Measurements from ENCODE around the gene SAT2.
A peak's percentile ranks its signal among the peaks of the same experiment; 100 is the strongest.

DNA sequence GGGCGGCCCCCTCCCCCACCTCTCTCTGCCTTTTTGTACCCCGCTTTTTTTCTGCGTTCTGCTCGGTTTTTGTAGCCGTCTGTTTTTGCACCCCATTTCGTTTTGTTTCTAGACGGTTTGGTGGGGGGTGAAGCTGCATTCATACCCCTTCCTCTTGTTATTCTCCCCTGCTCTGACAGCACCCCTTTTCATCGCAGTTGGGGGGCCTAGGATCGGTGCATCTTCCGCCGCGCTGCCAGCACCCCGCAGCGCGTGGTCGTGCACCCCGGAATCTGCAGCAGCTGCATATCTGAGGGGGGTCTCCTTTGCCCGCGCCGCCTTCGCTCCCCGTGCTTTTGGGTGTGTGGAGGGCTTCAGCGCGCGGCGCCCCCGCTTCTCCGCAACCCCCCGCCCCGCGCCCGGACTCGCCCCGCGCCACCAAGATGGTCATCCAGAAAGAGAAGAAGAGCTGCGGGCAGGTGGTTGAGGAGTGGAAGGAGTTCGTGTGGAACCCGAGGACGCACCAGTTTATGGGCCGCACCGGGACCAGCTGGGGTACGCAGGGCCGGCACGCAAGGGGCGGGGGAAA, 23.6 kb upstream of the SAT2 start:
- no peak for TF ChIP-seq IKZF1 (conservative IDR thresholded peaks at IDR 0.05)
- TF ChIP-seq, protein P1, sequence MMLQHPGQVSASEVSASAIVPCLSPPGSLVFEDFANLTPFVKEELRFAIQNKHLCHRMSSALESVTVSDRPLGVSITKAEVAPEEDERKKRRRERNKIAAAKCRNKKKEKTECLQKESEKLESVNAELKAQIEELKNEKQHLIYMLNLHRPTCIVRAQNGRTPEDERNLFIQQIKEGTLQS (IDR thresholded peaks at IDR 0.05; ENCODE audit: borderline replicate concordance, extremely low read depth, low read depth, low read length), result no peak
- no peak for TF ChIP-seq CTCF (IDR thresholded peaks at IDR 0.05 in 2 of 3, conservative IDR thresholded peaks at IDR 0.05 in 1 of 3; ENCODE audit: control insufficient read depth in 2 of 3, extremely low read depth in 1 of 3, insufficient read depth in 1 of 3, low read depth in 3 of 3, low read length in 3 of 3)
- no peak for TF ChIP-seq NKRF (conservative IDR thresholded peaks at IDR 0.05)
- no peak for TF ChIP-seq POLR2A (IDR thresholded peaks at IDR 0.05; ENCODE audit: low read depth, low read length)
- TF ChIP-seq CHD2 (IDR thresholded peaks at IDR 0.05; ENCODE audit: borderline replicate concordance, low read depth, low read length), result no peak
- TF ChIP-seq TARDBP (IDR thresholded peaks at IDR 0.05; ENCODE audit: borderline replicate concordance), result no peak
- TF ChIP-seq EZH2 (IDR thresholded peaks at IDR 0.05; ENCODE audit: borderline replicate concordance, control insufficient read depth, low read depth, low read length), result 0 out of 2 replicates have a peak, but pooled peaks have one; percentile 17
- no peak for TF ChIP-seq CBX5 (IDR thresholded peaks at IDR 0.05; ENCODE audit: low read depth)
- TF ChIP-seq JUNB (IDR thresholded peaks at IDR 0.05), result no peak
- no peak for TF ChIP-seq ZBTB33 (IDR thresholded peaks at IDR 0.05)

Data from GM12878 (cell line).